ENCODE data around the gene PLD1. TPM values are rescaled to one million over a fixed set of nuclear protein-coding genes. Genes with fewer than 3 reads are reported as not detected.

Gene PLD1
- total and polyA plus RNA-seq, 10 of the 15 experiments (the other 5 are each of a cell fraction or from before 2014, with no cell fraction given) = 2.9 to 108 (median 3.6) TPM

GRCh38 chr3:171847595-171848259 lies 37.4 kb upstream of the PLD1 start:
- no peak for DNase-seq (ENCODE audit: low read depth, low spot score)
- ChIA-PET RAD21 (ENCODE audit: unreplicated experiment) (interaction anchor here (0.6 to 1.0 kb wide), 2 partner anchors 14 to 36 kb away, joined by 3 to 4 read pairs; no protein-coding TSS in a partner anchor), SMC1A (ENCODE audit: uncharacterized antibody, unreplicated experiment) (interaction anchor here (0.7 to 1.5 kb wide), 5 partner anchors 7 to 31 kb away, joined by 3 to 4 read pairs (median 3); no protein-coding TSS in a partner anchor), CTCF (interaction anchor here (1.2 to 1.5 kb wide), 2 partner anchors 75 to 629 kb away, joined by 3 read pairs; no protein-coding TSS in a partner anchor), POLR2A (no interaction called here)
- no peaks in the 10 kb centered on the region for H3K9me3 ChIP-seq (replicated peaks; ENCODE audit: control insufficient read depth, insufficient read depth, low read length)
- H3K4me1 ChIP-seq (ENCODE audit: control insufficient read depth, insufficient read depth, low read length) = peaks cover 13% of the 10 kb centered on the region
- intact Hi-C loops (cut with micrococcal nuclease; ENCODE audit: unreplicated experiment) = loop anchor here (5.0 to 10.0 kb wide), 3 partner anchors 187 to 495 kb away; partner anchors contain the start of gene FNDC3B
- no peak overlapping the region for H3K4me3 ChIP-seq
- H3K4me2 ChIP-seq (ENCODE audit: control insufficient read depth, insufficient read depth) = no peak overlapping the region
- 32% methylated on average over 3 of the region's 3 CpGs for whole genome bisulfite sequencing (ENCODE audit: insufficient coverage, insufficient replicate concordance, low lambda C conversion rate, missing lambda C conversion rate)
- H4K20me1 ChIP-seq (ENCODE audit: control insufficient read depth, insufficient read depth) = no peaks in the 10 kb centered on the region
- H3K27me3 ChIP-seq (replicated peaks in 1 of 2; ENCODE audit: control insufficient read depth in 2 of 2, insufficient read depth in 2 of 2, low read length in 1 of 2) = no peaks in the 10 kb centered on the region
- H3K9ac ChIP-seq (ENCODE audit: control insufficient read depth, insufficient read depth, low read length) = no peak overlapping the region
- H3K79me2 ChIP-seq (ENCODE audit: control insufficient read depth, insufficient read depth, low read length) = no peaks in the 10 kb centered on the region
- no TSS peak for BruUV-seq (replicated peaks)
- H3K27ac ChIP-seq (ENCODE audit: control insufficient read depth, insufficient read depth) = no peak overlapping the region
- no peak for TF ChIP-seq WRNIP1 (IDR thresholded peaks at IDR 0.05; ENCODE audit: borderline replicate concordance, low read depth, low read length)
- no peak for TF ChIP-seq ETV6 (conservative IDR thresholded peaks at IDR 0.05 in 1 of 2, IDR thresholded peaks at IDR 0.05 in 1 of 2; ENCODE audit: borderline replicate concordance in 1 of 2, low read depth in 1 of 2)
- no peak for TF ChIP-seq BCL11A (IDR thresholded peaks at IDR 0.05; ENCODE audit: low read depth, low read length)
- TF ChIP-seq POU2F2 (IDR thresholded peaks at IDR 0.05; ENCODE audit: borderline replicate concordance, low read depth, low read length) = no peak
- TF ChIP-seq E4F1 (IDR thresholded peaks at IDR 0.05; ENCODE audit: borderline replicate concordance, partially characterized antibody) = no peak
- no peak for TF ChIP-seq KDM1A (IDR thresholded peaks at IDR 0.05; ENCODE audit: borderline replicate concordance)
- TF ChIP-seq NFYB (IDR thresholded peaks at IDR 0.05; ENCODE audit: insufficient read depth, low read depth, low read length) = no peak
- TF ChIP-seq CTCF (IDR thresholded peaks at IDR 0.05 in 2 of 3, conservative IDR thresholded peaks at IDR 0.05 in 1 of 3; ENCODE audit: control insufficient read depth in 2 of 3, extremely low read depth in 1 of 3, insufficient read depth in 1 of 3, low read depth in 3 of 3, low read length in 3 of 3) = no peak
- no peak for TF ChIP-seq KAT2A (conservative IDR thresholded peaks at IDR 0.05; ENCODE audit: control insufficient read depth, low read depth, low read length)
- TF ChIP-seq PBX3 (IDR thresholded peaks at IDR 0.05; ENCODE audit: insufficient replicate concordance, low read depth, low read length) = no peak
- TF ChIP-seq NKRF (conservative IDR thresholded peaks at IDR 0.05) = no peak
- TF ChIP-seq STAT3 (IDR thresholded peaks at IDR 0.05; ENCODE audit: low read depth, low read length) = no peak
- H3K36me3 ChIP-seq (ENCODE audit: control insufficient read depth in 2 of 2, insufficient read depth in 2 of 2, low read length in 1 of 2) = no peaks in the 10 kb centered on the region
- in situ Hi-C loops (cut with MboI) = no loop called here
- FAIRE-seq = no peak
- no peak overlapping the region for H2AFZ ChIP-seq (ENCODE audit: control insufficient read depth, low read depth, low read length)
- ATAC-seq = no peak

All from GM12878 (cell line).